Type B pancreatic cell (in vitro differentiated cells): ENCODE measurements around the gene RSPO4. TPM values are rescaled to one million over a fixed set of nuclear protein-coding genes. Genes with fewer than 3 reads are reported as not detected.
A peak's percentile ranks its signal among the peaks of the same experiment; 100 is the strongest.

Experiments
- DNase-seq: peaks from one replicate; pipeline ENCODE4 v3.0.0; 2021; ENCODE audit warnings: mixed read lengths; ENCODE audit not compliant: unreplicated experiment; ENCODE audit errors: extremely low spot score
- H3K27ac Mint-ChIP-seq: 2 replicates; pipeline ENCODE4 v1.8.0; 2021; ENCODE audit warnings: mild to moderate bottlenecking, mixed read lengths
- H3K27me3 Mint-ChIP-seq: 2 replicates; pipeline ENCODE4 v1.8.0; 2021; ENCODE audit warnings: mixed read lengths
- H3K36me3 Mint-ChIP-seq: 2 replicates; pipeline ENCODE4 v1.8.0; 2021; ENCODE audit warnings: mixed read lengths
- H3K4me1 Mint-ChIP-seq: one replicate; pipeline ENCODE4 v1.8.0; 2021; ENCODE audit warnings: mixed read lengths; ENCODE audit not compliant: unreplicated experiment
- H3K4me3 Mint-ChIP-seq: 2 replicates; pipeline ENCODE4 v1.8.0; 2021; ENCODE audit warnings: mild to moderate bottlenecking, mixed read lengths
- H3K9me3 Mint-ChIP-seq: 2 replicates; pipeline ENCODE4 v1.8.0; 2021; ENCODE audit warnings: mixed read lengths
- total RNA-seq: library from RNA; stranded (reverse); gene quantifications from 2 replicates; pipeline ENCODE4 v1.2.1, GENCODE V29; 2021; ENCODE audit warnings: low replicate concordance
- TF ChIP-seq, protein P1 (sequence below): fragments of 200-600 bp; sonication (generic); conservative IDR thresholded peaks from 2 replicates; pipeline ENCODE4 v1.5.0; 2021; ENCODE audit warnings: antibody characterized with exemption, mild to moderate bottlenecking

Gene RSPO4
- total RNA-seq, 1 donor from 2014 or later, result 2.4 TPM

DNA sequence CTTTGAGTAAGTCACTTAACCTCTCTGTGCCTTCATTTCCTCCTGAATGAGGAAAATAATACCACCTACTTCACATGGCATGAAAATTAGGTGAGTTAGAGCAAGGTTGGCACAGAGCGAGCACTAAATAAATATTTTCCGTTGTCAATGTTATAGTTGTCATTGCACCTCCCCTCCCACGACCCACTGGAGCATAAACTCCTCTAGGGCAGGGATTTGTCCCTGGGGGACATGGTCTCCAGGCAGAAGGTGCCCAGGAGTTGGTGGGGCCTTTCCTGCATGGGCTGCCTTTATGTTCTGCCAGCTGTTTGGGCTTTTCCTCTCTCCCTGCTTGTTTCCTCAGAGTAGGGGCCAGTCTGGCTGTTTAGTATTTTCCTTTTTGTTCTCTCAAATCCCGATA, 84.7 kb downstream of the RSPO4 start:
- Mint-ChIP-seq H3K27ac (no peak overlapping the region), H3K27me3 (peaks cover 22% of the 10 kb centered on the region), H3K9me3 (no peaks in the 10 kb centered on the region), H3K4me3 (no peak overlapping the region), H3K4me1 (peaks cover 10% of the 10 kb centered on the region), H3K36me3 (no peaks in the 10 kb centered on the region)
- TF ChIP-seq, protein P1, sequence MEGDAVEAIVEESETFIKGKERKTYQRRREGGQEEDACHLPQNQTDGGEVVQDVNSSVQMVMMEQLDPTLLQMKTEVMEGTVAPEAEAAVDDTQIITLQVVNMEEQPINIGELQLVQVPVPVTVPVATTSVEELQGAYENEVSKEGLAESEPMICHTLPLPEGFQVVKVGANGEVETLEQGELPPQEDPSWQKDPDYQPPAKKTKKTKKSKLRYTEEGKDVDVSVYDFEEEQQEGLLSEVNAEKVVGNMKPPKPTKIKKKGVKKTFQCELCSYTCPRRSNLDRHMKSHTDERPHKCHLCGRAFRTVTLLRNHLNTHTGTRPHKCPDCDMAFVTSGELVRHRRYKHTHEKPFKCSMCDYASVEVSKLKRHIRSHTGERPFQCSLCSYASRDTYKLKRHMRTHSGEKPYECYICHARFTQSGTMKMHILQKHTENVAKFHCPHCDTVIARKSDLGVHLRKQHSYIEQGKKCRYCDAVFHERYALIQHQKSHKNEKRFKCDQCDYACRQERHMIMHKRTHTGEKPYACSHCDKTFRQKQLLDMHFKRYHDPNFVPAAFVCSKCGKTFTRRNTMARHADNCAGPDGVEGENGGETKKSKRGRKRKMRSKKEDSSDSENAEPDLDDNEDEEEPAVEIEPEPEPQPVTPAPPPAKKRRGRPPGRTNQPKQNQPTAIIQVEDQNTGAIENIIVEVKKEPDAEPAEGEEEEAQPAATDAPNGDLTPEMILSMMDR, result no peak
- DNase-seq, result no peak

DNA sequence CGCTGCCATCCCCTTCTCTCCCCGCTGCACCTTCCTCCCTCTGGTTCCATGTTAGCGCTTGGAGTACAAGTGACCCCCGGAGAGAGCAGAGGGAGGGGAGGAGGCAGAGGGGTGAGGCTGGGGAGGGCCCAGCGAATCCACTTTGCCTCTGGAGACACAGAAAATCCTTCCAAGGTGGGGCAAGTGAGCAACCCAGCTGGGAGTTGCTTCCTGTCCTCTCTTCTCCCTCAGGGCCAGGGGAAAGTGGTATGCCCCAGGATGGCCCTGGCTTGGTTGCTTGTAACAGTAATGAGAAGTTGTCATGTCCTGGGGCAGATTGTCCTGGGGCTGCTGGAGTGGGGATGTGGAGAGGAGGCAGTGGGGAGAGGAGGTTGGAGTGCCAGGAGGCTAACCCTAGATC, 85.3 kb downstream of the RSPO4 start:
- Mint-ChIP-seq H3K4me3 (no peak overlapping the region), H3K27me3 (peaks cover 22% of the 10 kb centered on the region)
- DNase-seq, result no peak

DNA sequence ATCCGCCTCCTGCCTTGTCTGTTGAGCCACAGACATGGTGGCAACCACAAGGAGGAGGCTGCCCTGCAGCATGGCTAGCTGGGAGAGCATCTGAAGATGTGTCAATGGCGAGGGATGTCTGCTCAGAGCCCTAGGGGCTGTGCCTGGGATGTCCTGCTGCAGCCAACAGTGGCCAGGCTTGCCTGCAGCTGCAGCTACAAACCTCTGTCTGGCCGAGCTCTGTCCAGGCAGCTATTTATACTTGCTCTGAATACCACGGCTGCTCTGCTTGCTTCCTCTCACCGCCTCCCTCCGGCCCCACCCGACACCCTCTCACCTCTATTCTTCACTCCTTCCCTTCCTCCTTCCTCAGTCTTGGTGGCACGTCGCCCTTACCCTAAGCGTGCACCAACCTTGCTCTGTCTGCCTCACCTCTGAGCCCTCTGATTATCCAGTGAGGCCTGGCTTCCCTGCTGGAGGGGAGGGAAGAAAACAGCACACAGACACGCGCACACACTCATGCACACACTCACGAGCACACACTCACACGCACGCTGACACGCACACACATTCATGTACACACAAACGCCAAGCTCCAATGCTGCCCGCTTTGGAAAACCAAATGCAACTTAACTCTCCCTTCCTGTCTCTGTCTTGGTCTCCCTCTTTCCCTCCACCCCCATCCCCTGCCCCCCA, 85.8 kb downstream of the RSPO4 start, which contains the start of gene ANGPT4:
ANGPT4 (minus strand) TSS at position 210 of the 675 bp plus-strand sequence; CDS start at position 90, 120 bp downstream.
- Mint-ChIP-seq H3K27me3 (peaks cover 27% of the 10 kb centered on the region), H3K4me3 (no peak within 1 kb of the TSS), H3K9me3 (no peaks in the 10 kb centered on the region), H3K27ac (no peak within 1 kb of the TSS), H3K4me1 (peaks cover 14% of the 10 kb centered on the region), H3K36me3 (no peaks in the 10 kb centered on the region)
- no peak for DNase-seq
- TF ChIP-seq, protein P1, result no peak

More for the DNA sequence above, 85.3 kb downstream of the RSPO4 start:
- Mint-ChIP-seq H3K36me3 (no peaks in the 10 kb centered on the region), H3K9me3 (no peaks in the 10 kb centered on the region), H3K4me1 (peaks cover 10% of the 10 kb centered on the region), H3K27ac (no peak overlapping the region)
- TF ChIP-seq, protein P1, result no peak

DNA sequence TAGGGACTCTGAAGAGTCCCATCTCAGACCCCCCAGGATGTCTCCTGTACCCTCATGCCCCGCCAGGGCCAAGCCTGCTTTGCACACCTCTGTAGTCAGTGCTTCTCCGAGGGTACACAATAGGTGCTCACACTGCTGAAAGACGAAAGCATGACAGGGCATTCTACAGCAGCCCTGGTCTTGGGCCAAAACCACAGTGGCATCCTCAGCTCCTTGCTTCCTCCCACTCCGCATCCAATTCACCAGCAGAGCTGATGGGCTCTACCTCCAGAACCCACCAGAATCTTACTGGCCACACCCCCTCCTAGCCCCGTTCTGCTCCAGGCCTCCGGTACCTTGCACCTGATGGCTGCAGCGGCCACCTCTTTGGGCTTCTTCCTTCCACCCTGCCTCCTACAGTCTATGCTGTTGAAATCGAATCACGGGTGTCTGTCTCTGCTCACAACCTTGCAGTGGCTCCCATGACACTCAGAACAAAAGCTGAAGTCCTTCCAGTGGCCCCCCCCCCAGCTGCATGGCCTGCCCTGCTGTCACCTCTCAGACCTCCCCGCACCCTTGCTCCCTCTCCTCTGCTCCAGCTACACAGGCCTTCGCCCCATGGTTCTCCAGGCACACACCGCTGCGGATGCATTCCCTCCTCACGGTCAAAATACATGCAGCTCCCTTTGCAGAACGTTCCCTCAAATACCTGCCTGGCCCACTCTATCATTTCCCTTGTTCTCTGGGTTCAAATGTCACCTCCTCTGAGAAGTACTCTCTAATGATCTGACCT, 87.2 kb downstream of the RSPO4 start:
- H3K9me3 Mint-ChIP-seq, result no peaks in the 10 kb centered on the region
- H3K4me3 Mint-ChIP-seq, result no peak overlapping the region
- TF ChIP-seq, protein P1, result no peak
- DNase-seq, result no peak
- peak overlapping the region; percentile 28 for H3K27ac Mint-ChIP-seq
- H3K36me3 Mint-ChIP-seq, result no peaks in the 10 kb centered on the region
- peaks cover 16% of the 10 kb centered on the region for H3K4me1 Mint-ChIP-seq
- H3K27me3 Mint-ChIP-seq, result peaks cover 27% of the 10 kb centered on the region

DNA sequence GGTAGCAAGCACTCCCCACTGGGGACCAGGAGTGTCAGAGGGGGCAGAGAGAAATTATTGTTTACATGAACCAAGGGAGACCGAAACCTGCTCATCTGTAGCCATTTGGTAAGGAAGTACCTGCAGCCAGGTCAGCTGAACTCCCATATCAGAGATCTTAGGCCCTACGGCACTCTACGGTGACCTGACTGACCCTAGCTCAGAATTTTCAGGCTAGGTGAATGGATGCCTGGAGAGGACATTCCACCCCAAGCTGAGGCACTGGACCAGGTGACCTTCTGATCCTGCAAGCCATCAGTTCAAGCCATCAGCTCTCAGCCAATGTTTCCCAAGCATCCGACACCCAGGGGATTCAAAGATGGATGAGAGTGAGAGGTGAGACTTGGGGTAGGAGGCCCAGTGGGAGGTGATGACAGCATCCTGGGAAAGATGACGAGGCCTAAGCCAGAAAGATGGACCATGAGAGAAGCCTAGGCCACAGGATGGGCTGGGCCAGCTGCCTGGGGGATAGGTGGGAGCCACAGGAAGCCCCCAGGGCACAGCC, 88.7 kb downstream of the RSPO4 start:
- Mint-ChIP-seq H3K4me3 (no peak overlapping the region), H3K36me3 (no peaks in the 10 kb centered on the region), H3K27ac (no peak overlapping the region), H3K27me3 (peaks cover 27% of the 10 kb centered on the region), H3K4me1 (peaks cover 14% of the 10 kb centered on the region), H3K9me3 (no peaks in the 10 kb centered on the region)
- no peak for DNase-seq
- TF ChIP-seq, protein P1, result no peak
